HCT116 (cell line): ENCODE measurements around the gene GRIA1.

Source experiments
- CTCF ChIP-seq, 3 experiments: fragments of 200-600 bp in 1 of 3; sonication (generic) in 1 of 3; IDR thresholded peaks in 2 of 3; conservative IDR thresholded peaks in 1 of 3; 2 replicates each; pipeline ENCODE4 v1.5.1; 2012 to 2017; ENCODE audit warnings: low read depth in 2 of 3, low read length in 2 of 3, antibody characterized with exemption in 1 of 3, borderline replicate concordance in 1 of 3, control low read depth in 1 of 3, mild to moderate bottlenecking in 1 of 3, mixed read lengths in 1 of 3, mixed run types in 1 of 3, moderate library complexity in 1 of 3; ENCODE audit not compliant: insufficient read depth in 1 of 3
- FOSL1 ChIP-seq: IDR thresholded peaks from 2 replicates; pipeline ENCODE4 v1.6.1; 2012; ENCODE audit warnings: low read depth
- POLR2AphosphoS5 ChIP-seq: IDR thresholded peaks from 2 replicates; pipeline ENCODE4 v1.6.1; 2011; ENCODE audit warnings: mild to moderate bottlenecking, low read depth, low read length, moderate library complexity
- RAD21 ChIP-seq: IDR thresholded peaks from 2 replicates; pipeline ENCODE4 v1.6.1; 2012; ENCODE audit warnings: low read depth, mild to moderate bottlenecking

GRCh38 chr5:153569036-153569435 is 78.6 kb downstream of the GRIA1 start:
- TF ChIP-seq RAD21 (no peak), CTCF (IDR thresholded peaks at IDR 0.05 in 2 of 3, conservative IDR thresholded peaks at IDR 0.05 in 1 of 3; ENCODE audit: borderline replicate concordance in 1 of 3, insufficient read depth in 1 of 3, low read depth in 2 of 3, low read length in 2 of 3) (no peak), FOSL1 (no peak), POLR2AphosphoS5 (no peak)
